GM21825 (cell line): ENCODE data around the gene KIF25.

ENCODE experiments used
- ATAC-seq: cut with Tn5 transposase; IDR thresholded peaks from one replicate; pipeline ENCODE4 v1.9.1; 2021; ENCODE audit warnings: mild to moderate bottlenecking, moderate library complexity; ENCODE audit not compliant: unreplicated experiment

KIF25 gene

GRCh38 chr6:167997642-167998041 lies at the start of gene KIF25:
Gene KIF25, plus strand, starts transcription at chr6:167997671. Its CDS starts 31,915 bp downstream, at chr6:168029586.
- no peak for ATAC-seq

GRCh38 chr6:167947716-167948115 lies 49.8 kb upstream of the KIF25 start:
- no peak for ATAC-seq

GRCh38 chr6:167948716-167949115 lies 48.8 kb upstream of the KIF25 start:
- no peak for ATAC-seq

GRCh38 chr6:167949121-167949684 lies 48.3 kb upstream of the KIF25 start:
- ATAC-seq: no peak

GRCh38 chr6:167951781-167952511 lies 45.5 kb upstream of the KIF25 start:
- no peak for ATAC-seq

GRCh38 chr6:167952512-167952859 lies 45.0 kb upstream of the KIF25 start:
- no peak for ATAC-seq

- no peak for ATAC-seq
Measured at GRCh38 chr6:167953551-167953950, 43.9 kb upstream of the KIF25 start.

GRCh38 chr6:167954151-167954550 lies 43.3 kb upstream of the KIF25 start:
- no peak for ATAC-seq

- ATAC-seq: no peak
Measured at GRCh38 chr6:167956491-167956890, 41.0 kb upstream of the KIF25 start.

- ATAC-seq: no peak
Measured at GRCh38 chr6:167956983-167957492, 40.4 kb upstream of the KIF25 start.

GRCh38 chr6:167957626-167958025 lies 39.8 kb upstream of the KIF25 start:
- ATAC-seq: no peak

- ATAC-seq: no peak
Measured at GRCh38 chr6:167960579-167960978, 36.9 kb upstream of the KIF25 start.

- ATAC-seq: no peak
Measured at GRCh38 chr6:167962711-167963110, 34.8 kb upstream of the KIF25 start.

- no peak for ATAC-seq
Measured at GRCh38 chr6:167963589-167964057, 33.8 kb upstream of the KIF25 start.

GRCh38 chr6:167965592-167966539 lies 31.6 kb upstream of the KIF25 start:
- no peak for ATAC-seq

GRCh38 chr6:167966540-167966905 lies 30.9 kb upstream of the KIF25 start:
- ATAC-seq: no peak

- ATAC-seq: no peak
Measured at GRCh38 chr6:167968091-167968490, 29.4 kb upstream of the KIF25 start.

GRCh38 chr6:167970230-167970629 lies 27.2 kb upstream of the KIF25 start:
- no peak for ATAC-seq

- no peak for ATAC-seq
Measured at GRCh38 chr6:167972193-167972592, 25.3 kb upstream of the KIF25 start.

GRCh38 chr6:167973148-167973885 lies 24.2 kb upstream of the KIF25 start:
- no peak for ATAC-seq
